ENCODE data around the gene CLEC1A. TPM values are rescaled to one million over a fixed set of nuclear protein-coding genes. Genes with fewer than 3 reads are reported as not detected.
A peak's percentile ranks its signal among the peaks of the same experiment; 100 is the strongest.

The CLEC1A gene
- total and polyA plus RNA-seq, 2 donors from 2014 or later, result 5.3 to 6.3 TPM

DNA sequence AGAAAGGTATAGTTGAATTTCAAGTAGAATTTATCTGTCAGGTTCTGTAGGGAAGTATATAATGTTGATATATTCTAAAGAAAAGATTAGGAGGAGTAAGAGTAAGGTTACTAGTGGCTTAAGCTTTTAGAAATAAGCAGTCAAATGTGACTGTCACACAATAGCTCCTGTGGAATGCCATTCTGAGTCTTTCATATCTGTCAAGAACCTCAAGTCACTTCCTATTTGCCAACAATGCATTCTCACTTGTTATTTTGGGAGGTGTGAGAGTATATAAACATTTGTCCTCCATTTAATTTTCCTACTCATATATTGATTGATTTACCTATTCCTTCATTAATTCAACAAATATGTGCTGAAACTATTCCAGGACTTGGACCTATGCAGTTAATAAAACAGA is 56.6 kb downstream of the CLEC1A start:
- H3K36me3 ChIP-seq (ENCODE audit: control insufficient read depth in 2 of 3, insufficient read depth in 3 of 3, low read length in 3 of 3), result no peaks in the 10 kb centered on the region
- no peak for FAIRE-seq
- H3K27me3 ChIP-seq (ENCODE audit: control insufficient read depth, insufficient read depth, low read length), result no peaks in the 10 kb centered on the region
- H3K9me3 ChIP-seq (ENCODE audit: control insufficient read depth in 2 of 3, insufficient read depth in 1 of 3, low read length in 3 of 3), result no peaks in the 10 kb centered on the region
- no peaks in the 10 kb centered on the region for H3K4me1 ChIP-seq (ENCODE audit: control insufficient read depth in 2 of 3, insufficient read depth in 2 of 3, low read depth in 1 of 3, low read length in 3 of 3)
- H3K4me3 ChIP-seq (ENCODE audit: low read length in 3 of 3), result no peak overlapping the region
- H3K27ac ChIP-seq (ENCODE audit: low read depth in 2 of 2, low read length in 2 of 2), result no peak overlapping the region
- TF ChIP-seq, protein P1, sequence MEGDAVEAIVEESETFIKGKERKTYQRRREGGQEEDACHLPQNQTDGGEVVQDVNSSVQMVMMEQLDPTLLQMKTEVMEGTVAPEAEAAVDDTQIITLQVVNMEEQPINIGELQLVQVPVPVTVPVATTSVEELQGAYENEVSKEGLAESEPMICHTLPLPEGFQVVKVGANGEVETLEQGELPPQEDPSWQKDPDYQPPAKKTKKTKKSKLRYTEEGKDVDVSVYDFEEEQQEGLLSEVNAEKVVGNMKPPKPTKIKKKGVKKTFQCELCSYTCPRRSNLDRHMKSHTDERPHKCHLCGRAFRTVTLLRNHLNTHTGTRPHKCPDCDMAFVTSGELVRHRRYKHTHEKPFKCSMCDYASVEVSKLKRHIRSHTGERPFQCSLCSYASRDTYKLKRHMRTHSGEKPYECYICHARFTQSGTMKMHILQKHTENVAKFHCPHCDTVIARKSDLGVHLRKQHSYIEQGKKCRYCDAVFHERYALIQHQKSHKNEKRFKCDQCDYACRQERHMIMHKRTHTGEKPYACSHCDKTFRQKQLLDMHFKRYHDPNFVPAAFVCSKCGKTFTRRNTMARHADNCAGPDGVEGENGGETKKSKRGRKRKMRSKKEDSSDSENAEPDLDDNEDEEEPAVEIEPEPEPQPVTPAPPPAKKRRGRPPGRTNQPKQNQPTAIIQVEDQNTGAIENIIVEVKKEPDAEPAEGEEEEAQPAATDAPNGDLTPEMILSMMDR (IDR thresholded peaks at IDR 0.05; ENCODE audit: borderline replicate concordance, extremely low read depth, insufficient read depth), result no peak
- intact Hi-C loops (cut with DNase I), result no loop called here
- DNase-seq, result no peak
- no peak overlapping the region for H3K9ac ChIP-seq (ENCODE audit: low read length in 3 of 3)

DNA sequence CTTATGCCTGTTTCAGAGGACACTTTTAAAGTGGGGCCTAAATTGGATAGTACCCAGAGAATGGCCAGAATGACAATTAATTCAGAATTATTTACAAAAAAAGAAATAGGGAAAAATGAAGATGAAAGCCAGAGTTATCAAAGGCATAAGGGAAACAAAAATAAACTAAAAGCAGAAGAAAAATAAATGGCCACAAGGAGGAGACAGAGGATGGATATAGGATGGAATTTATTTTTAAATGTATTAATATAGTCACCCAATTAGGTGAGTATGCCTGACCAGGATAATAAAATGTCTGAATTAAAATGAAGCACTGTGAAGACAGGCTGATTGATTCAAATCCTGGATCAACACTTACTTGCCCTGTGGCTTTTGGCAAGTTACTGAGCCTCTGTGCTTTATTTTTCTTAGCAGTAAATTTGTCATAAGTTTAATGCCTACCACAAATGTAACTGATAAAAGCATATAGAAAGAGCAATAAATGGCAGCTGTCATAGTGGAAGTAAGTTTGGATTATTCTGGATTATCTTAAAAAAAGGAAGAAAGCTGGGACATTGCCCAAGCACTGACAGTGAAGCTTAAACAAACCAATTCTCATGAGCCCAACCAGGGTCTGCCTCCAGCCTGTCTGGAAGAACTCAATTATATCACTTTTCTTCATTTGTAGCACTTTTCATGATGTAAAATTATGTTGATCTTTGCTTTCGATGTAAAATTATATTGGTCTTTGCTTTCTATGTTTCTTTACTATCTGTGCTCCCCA is 64.8 kb downstream of the CLEC1A start:
- intact Hi-C loops (cut with DNase I), result no loop called here
- peak in 1 of 5 donors; percentile 8 for DNase-seq
- no peak overlapping the region for H3K9ac ChIP-seq (ENCODE audit: low read length in 3 of 3)

GRCh38 chr12:10031771-10032175 is 67.0 kb downstream of the CLEC1A start:
- FAIRE-seq, result no peak
- intact Hi-C loops (cut with DNase I), result no loop called here

More for the DNA sequence above, 64.8 kb downstream of the CLEC1A start:
- Histone ChIP-seq H3K27ac (ENCODE audit: low read depth in 2 of 2, low read length in 2 of 2) (no peak overlapping the region), H3K27me3 (ENCODE audit: control insufficient read depth, insufficient read depth, low read length) (no peaks in the 10 kb centered on the region), H3K4me1 (ENCODE audit: control insufficient read depth in 2 of 3, insufficient read depth in 2 of 3, low read depth in 1 of 3, low read length in 3 of 3) (no peaks in the 10 kb centered on the region), H3K36me3 (ENCODE audit: control insufficient read depth in 2 of 3, insufficient read depth in 3 of 3, low read length in 3 of 3) (no peaks in the 10 kb centered on the region), H3K9me3 (ENCODE audit: control insufficient read depth in 2 of 3, insufficient read depth in 1 of 3, low read length in 3 of 3) (no peaks in the 10 kb centered on the region), H3K4me3 (ENCODE audit: low read length in 3 of 3) (no peak overlapping the region)
- TF ChIP-seq, protein P1 (IDR thresholded peaks at IDR 0.05; ENCODE audit: borderline replicate concordance, extremely low read depth, insufficient read depth), result no peak
- FAIRE-seq, result peak; percentile 23

More at GRCh38 chr12:10031771-10032175, 67.0 kb downstream of the CLEC1A start:
- DNase-seq, result no peak
- TF ChIP-seq, protein P1 (IDR thresholded peaks at IDR 0.05; ENCODE audit: borderline replicate concordance, extremely low read depth, insufficient read depth), result no peak
- H3K36me3 ChIP-seq (ENCODE audit: control insufficient read depth in 2 of 3, insufficient read depth in 3 of 3, low read length in 3 of 3), result no peaks in the 10 kb centered on the region
- no peak overlapping the region for H3K4me3 ChIP-seq (ENCODE audit: low read length in 3 of 3)
- no peaks in the 10 kb centered on the region for H3K27me3 ChIP-seq (ENCODE audit: control insufficient read depth, insufficient read depth, low read length)
- H3K9ac ChIP-seq (ENCODE audit: low read length in 3 of 3), result no peak overlapping the region
- H3K27ac ChIP-seq (ENCODE audit: low read depth in 2 of 2, low read length in 2 of 2), result no peak overlapping the region
- H3K4me1 ChIP-seq (ENCODE audit: control insufficient read depth in 2 of 3, insufficient read depth in 2 of 3, low read depth in 1 of 3, low read length in 3 of 3), result no peaks in the 10 kb centered on the region
- H3K9me3 ChIP-seq (ENCODE audit: control insufficient read depth in 2 of 3, insufficient read depth in 1 of 3, low read length in 3 of 3), result no peaks in the 10 kb centered on the region

Measured in kidney (tissue), 14 donors.